Gastroesophageal sphincter (tissue), 3 donors: ENCODE measurements around the gene MTCL1.

Source experiments
- CTCF ChIP-seq, 4 experiments: fragments of 200-600 bp in 2 of 4; fragments of 450-650 bp in 2 of 4; sonication (generic) in 1 of 4; IDR thresholded peaks; one replicate each; pipeline ENCODE4 v1.5.1; 2017 to 2019; ENCODE audit warnings: antibody characterized with exemption in 4 of 4, mild to moderate bottlenecking in 2 of 4, moderate library complexity in 2 of 4
- POLR2A ChIP-seq, 2 donors: fragments of 450-650 bp; IDR thresholded peaks; one replicate each; pipeline ENCODE4 v1.6.1; 2017; ENCODE audit warnings: antibody characterized with exemption in 2 of 2, mild to moderate bottlenecking in 2 of 2, moderate library complexity in 1 of 2
- POLR2AphosphoS5 ChIP-seq: sonication (generic); formaldehyde crosslinking; IDR thresholded peaks from one replicate; pipeline ENCODE4 v1.6.1; 2017; ENCODE audit warnings: antibody characterized with exemption

- TF ChIP-seq POLR2AphosphoS5 (no peak), CTCF (IDR thresholded peaks at IDR 0.05) (no peak), POLR2A (IDR thresholded peaks at IDR 0.05) (no peak)
These were observed 91.8 kb downstream of the MTCL1 start for GRCh38 chr18:8797206-8797605.
